H9 (cell line): Measurements from ENCODE around the gene TCF4. TPM values are rescaled to one million over a fixed set of nuclear protein-coding genes. Genes with fewer than 3 reads are reported as not detected.

Experiments
- DNase-seq: peaks from one replicate; pipeline ENCODE4 v3.0.0-alpha.2; 2017
- H2AFZ ChIP-seq: one replicate; pipeline ENCODE4 v1.6.1; 2013; ENCODE audit warnings: mild to moderate bottlenecking, low read length, control low read depth, moderate library complexity
- H2AK5ac ChIP-seq: 2 replicates; pipeline ENCODE4 v1.6.1; 2013; ENCODE audit warnings: low read length, control low read depth, mixed read lengths; ENCODE audit not compliant: insufficient read length
- H2BK120ac ChIP-seq: one replicate; pipeline ENCODE4 v1.6.1; 2013; ENCODE audit warnings: low read depth, mild to moderate bottlenecking, low read length, control low read depth, inconsistent platforms; ENCODE audit not compliant: poor library complexity, severe bottlenecking
- H2BK12ac ChIP-seq: 2 replicates; pipeline ENCODE4 v1.6.1; 2013; ENCODE audit warnings: low read length, control low read depth, mixed read lengths, low read depth; ENCODE audit not compliant: insufficient read length
- H2BK15ac ChIP-seq: 2 replicates; pipeline ENCODE4 v1.6.1; 2013; ENCODE audit warnings: low read depth, low read length, control low read depth
- H2BK20ac ChIP-seq: one replicate; pipeline ENCODE4 v1.6.1; 2013; ENCODE audit warnings: low read depth, mild to moderate bottlenecking, low read length, control low read depth, inconsistent platforms; ENCODE audit not compliant: poor library complexity, severe bottlenecking
- H2BK5ac ChIP-seq: 2 replicates; pipeline ENCODE4 v1.6.1; 2013; ENCODE audit warnings: low read length, control low read depth, mixed read lengths; ENCODE audit not compliant: insufficient read length
- H3K14ac ChIP-seq: 2 replicates; pipeline ENCODE4 v1.6.1; 2013; ENCODE audit warnings: low read length, control low read depth; ENCODE audit not compliant: insufficient read depth
- H3K18ac ChIP-seq: 2 replicates; pipeline ENCODE4 v1.6.1; 2013; ENCODE audit warnings: low read depth, mild to moderate bottlenecking, mixed read lengths, low read length, control low read depth; ENCODE audit not compliant: insufficient read length
- H3K23ac ChIP-seq: 2 replicates; pipeline ENCODE4 v1.6.1; 2013; ENCODE audit warnings: low read length, control low read depth, mixed read lengths, low read depth; ENCODE audit not compliant: insufficient read length
- H3K23me2 ChIP-seq: 2 replicates; pipeline ENCODE4 v1.6.1; 2013; ENCODE audit warnings: low read depth, mild to moderate bottlenecking, mixed read lengths, low read length, control low read depth; ENCODE audit not compliant: insufficient read length, poor library complexity, severe bottlenecking
- H3K27ac ChIP-seq: 2 replicates; pipeline ENCODE4 v1.5.1; 2013; ENCODE audit warnings: low read length, control low read depth, mixed read lengths, low read depth; ENCODE audit not compliant: insufficient read length
- H3K27me3 ChIP-seq: 2 replicates; pipeline ENCODE4 v1.6.1; 2013; ENCODE audit warnings: low read length, control low read depth, inconsistent platforms; ENCODE audit not compliant: insufficient read depth
- H3K4ac ChIP-seq: 2 replicates; pipeline ENCODE4 v1.6.1; 2013; ENCODE audit warnings: low read depth, mild to moderate bottlenecking, control low read depth, inconsistent platforms, low read length, moderate library complexity
- H3K4me1 ChIP-seq: 2 replicates; pipeline ENCODE4 v1.6.1; 2013; ENCODE audit warnings: low read length, control low read depth, inconsistent platforms; ENCODE audit not compliant: insufficient read depth
- H3K4me2 ChIP-seq: 2 replicates; pipeline ENCODE4 v1.6.1; 2013; ENCODE audit warnings: low read length, control low read depth, mixed read lengths; ENCODE audit not compliant: insufficient read length, insufficient read depth
- H3K56ac ChIP-seq: 2 replicates; pipeline ENCODE4 v1.6.1; 2013; ENCODE audit warnings: low read depth, mild to moderate bottlenecking, mixed read lengths, low read length, control low read depth; ENCODE audit not compliant: insufficient read length
- H3K79me1 ChIP-seq: 2 replicates; pipeline ENCODE4 v1.6.1; 2013; ENCODE audit warnings: low read depth, mild to moderate bottlenecking, moderate library complexity, low read length, control low read depth, inconsistent platforms; ENCODE audit not compliant: insufficient read depth, poor library complexity, severe bottlenecking
- H3K79me2 ChIP-seq: 2 replicates; pipeline ENCODE4 v1.6.1; 2013; ENCODE audit warnings: low read length, control low read depth, inconsistent platforms; ENCODE audit not compliant: insufficient read depth
- H3K9ac ChIP-seq: 2 replicates; pipeline ENCODE4 v1.6.1; 2013; ENCODE audit warnings: low read length, control low read depth, mixed read lengths; ENCODE audit not compliant: insufficient read length; ENCODE audit errors: extremely low read depth
- H3K9me3 ChIP-seq: one replicate; pipeline ENCODE4 v1.6.1; 2013; ENCODE audit warnings: low read depth, low read length, inconsistent platforms; ENCODE audit not compliant: control insufficient read depth
- H3T11ph ChIP-seq: one replicate; pipeline ENCODE4 v1.6.1; 2013; ENCODE audit warnings: mild to moderate bottlenecking, low read length, control low read depth, inconsistent platforms
- H4K20me1 ChIP-seq: one replicate; pipeline ENCODE4 v1.6.1; 2013; ENCODE audit not compliant: control insufficient read depth, insufficient read length, insufficient read depth
- H4K5ac ChIP-seq: 2 replicates; pipeline ENCODE4 v1.6.1; 2013; ENCODE audit warnings: low read depth, mild to moderate bottlenecking, mixed read lengths, low read length, control low read depth; ENCODE audit not compliant: insufficient read length
- H4K8ac ChIP-seq: replicated peaks from 2 replicates; pipeline ENCODE4 v1.6.1; 2013; ENCODE audit warnings: low read length, control low read depth, mixed read lengths, low read depth; ENCODE audit not compliant: insufficient read length
- H4K91ac ChIP-seq: 2 replicates; pipeline ENCODE4 v1.6.1; 2013; ENCODE audit warnings: low read depth, mild to moderate bottlenecking, moderate library complexity, mixed read lengths, low read length, control low read depth; ENCODE audit not compliant: insufficient read length
- H3K27ac Mint-ChIP-seq, 3 experiments: 2 replicates in 2 of 3; 3 replicates in 1 of 3; pipeline ENCODE4 v1.8.0; 2020 to 2021; ENCODE audit warnings: mixed read lengths in 3 of 3, mild to moderate bottlenecking in 1 of 3, moderate library complexity in 1 of 3
- H3K27me3 Mint-ChIP-seq: 2 replicates; pipeline ENCODE4 v1.8.0; 2021; ENCODE audit warnings: low read depth, mild to moderate bottlenecking, moderate library complexity, mixed read lengths
- H3K36me3 Mint-ChIP-seq, 3 experiments: 2 replicates in 2 of 3; 3 replicates in 1 of 3; pipeline ENCODE4 v1.8.0; 2020 to 2021; ENCODE audit warnings: low read depth in 3 of 3, mixed read lengths in 3 of 3; ENCODE audit not compliant: insufficient read depth in 1 of 3
- H3K4me1 Mint-ChIP-seq, 2 experiments: 2 replicates each; pipeline ENCODE4 v1.8.0; 2020; ENCODE audit warnings: mixed read lengths in 2 of 2
- H3K4me3 Mint-ChIP-seq, 2 experiments: 2 replicates in 1 of 2; 3 replicates in 1 of 2; pipeline ENCODE4 v1.8.0; 2020 to 2021; ENCODE audit warnings: mild to moderate bottlenecking in 2 of 2, mixed read lengths in 2 of 2, moderate library complexity in 1 of 2
- H3K9me3 Mint-ChIP-seq, 2 experiments: 2 replicates in 1 of 2; 3 replicates in 1 of 2; pipeline ENCODE4 v1.8.0; 2020; ENCODE audit warnings: mild to moderate bottlenecking in 2 of 2, mixed read lengths in 2 of 2, moderate library complexity in 1 of 2
- WGBS: extraction: QIAGEN DNeasy Blood & Tissue Kit; methylation state at CpG from one replicate; pipeline ENCODE4 v1.1.7; 2013; ENCODE audit warnings: missing lambda C conversion rate, low lambda C conversion rate, mixed read lengths; ENCODE audit not compliant: insufficient read length; ENCODE audit errors: extremely low coverage; 5-methylcytosine and 5-hydroxymethylcytosine counted together
- total RNA-seq: library from RNA; stranded (reverse); gene quantifications from 2 replicates; pipeline ENCODE4 v1.2.1, GENCODE V29; 2021
- TF ChIP-seq, protein P1 (sequence below): fragments of 200-600 bp; sonication (generic); conservative IDR thresholded peaks from 3 replicates; pipeline ENCODE4 v1.8.0; 2021; ENCODE audit warnings: antibody characterized with exemption, mild to moderate bottlenecking

TCF4 gene
- total RNA-seq, 1 experiment from 2014 or later: 99.4 TPM

- no peak overlapping the region for H3K14ac ChIP-seq
- H3K4me2 ChIP-seq: no peak overlapping the region
- no peak for DNase-seq
- peaks cover 0 to 13% (median 6%) of the 10 kb centered on the region in 3 experiments; a peak in 6 of 7 replicates for H3K36me3 Mint-ChIP-seq
- H4K20me1 ChIP-seq: no peaks in the 10 kb centered on the region
- H2BK15ac ChIP-seq: no peak overlapping the region
- no peak overlapping the region for H3K27ac ChIP-seq
- no peak overlapping the region for H3K9ac ChIP-seq
- no peaks in the 10 kb centered on the region for H3K9me3 ChIP-seq
- no peak overlapping the region for H2BK5ac ChIP-seq
- no peak overlapping the region for H3K18ac ChIP-seq
- no peak overlapping the region for H3K27ac Mint-ChIP-seq
- H4K8ac ChIP-seq: no peak overlapping the region
- H3K4ac ChIP-seq: no peak overlapping the region
- H3K56ac ChIP-seq: no peak overlapping the region
- H3T11ph ChIP-seq: no peak overlapping the region
- no CpG with 5 or more reads among the region's 2 CpGs for WGBS
- no peak overlapping the region for H2AK5ac ChIP-seq
- no peaks in the 10 kb centered on the region for H3K79me2 ChIP-seq
- H3K23me2 ChIP-seq: no peaks in the 10 kb centered on the region
- no peak overlapping the region for H3K23ac ChIP-seq
- H3K27me3 Mint-ChIP-seq: no peaks in the 10 kb centered on the region
- H4K5ac ChIP-seq: no peak overlapping the region
- H3K9me3 Mint-ChIP-seq: no peaks in the 10 kb centered on the region
- no peak overlapping the region for H2BK20ac ChIP-seq
- no peak overlapping the region for H2BK120ac ChIP-seq
- H3K27me3 ChIP-seq: no peaks in the 10 kb centered on the region
- H4K91ac ChIP-seq: no peak overlapping the region
- TF ChIP-seq, protein P1, sequence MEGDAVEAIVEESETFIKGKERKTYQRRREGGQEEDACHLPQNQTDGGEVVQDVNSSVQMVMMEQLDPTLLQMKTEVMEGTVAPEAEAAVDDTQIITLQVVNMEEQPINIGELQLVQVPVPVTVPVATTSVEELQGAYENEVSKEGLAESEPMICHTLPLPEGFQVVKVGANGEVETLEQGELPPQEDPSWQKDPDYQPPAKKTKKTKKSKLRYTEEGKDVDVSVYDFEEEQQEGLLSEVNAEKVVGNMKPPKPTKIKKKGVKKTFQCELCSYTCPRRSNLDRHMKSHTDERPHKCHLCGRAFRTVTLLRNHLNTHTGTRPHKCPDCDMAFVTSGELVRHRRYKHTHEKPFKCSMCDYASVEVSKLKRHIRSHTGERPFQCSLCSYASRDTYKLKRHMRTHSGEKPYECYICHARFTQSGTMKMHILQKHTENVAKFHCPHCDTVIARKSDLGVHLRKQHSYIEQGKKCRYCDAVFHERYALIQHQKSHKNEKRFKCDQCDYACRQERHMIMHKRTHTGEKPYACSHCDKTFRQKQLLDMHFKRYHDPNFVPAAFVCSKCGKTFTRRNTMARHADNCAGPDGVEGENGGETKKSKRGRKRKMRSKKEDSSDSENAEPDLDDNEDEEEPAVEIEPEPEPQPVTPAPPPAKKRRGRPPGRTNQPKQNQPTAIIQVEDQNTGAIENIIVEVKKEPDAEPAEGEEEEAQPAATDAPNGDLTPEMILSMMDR: no peak
- peaks cover 5 to 13% of the 10 kb centered on the region in 2 experiments for H3K4me1 Mint-ChIP-seq
- H3K4me3 Mint-ChIP-seq: no peak overlapping the region
- H3K4me1 ChIP-seq: no peaks in the 10 kb centered on the region
- H2BK12ac ChIP-seq: no peak overlapping the region
- H3K79me1 ChIP-seq: no peaks in the 10 kb centered on the region
- H2AFZ ChIP-seq: no peak overlapping the region
Measured at GRCh38 chr18:55243255-55243654, 344.7 kb downstream of the TCF4 start.
